Epithelial cell of proximal tubule (primary cell): ENCODE results near the gene GALNT14. TPM values are rescaled to one million over a fixed set of nuclear protein-coding genes. Genes with fewer than 3 reads are reported as not detected.

Experiments
- DNase-seq: peaks from one replicate; pipeline ENCODE4 v3.0.0-alpha.2; 2011; ENCODE audit warnings: low read depth
- H3K4me3 ChIP-seq: 2 replicates; pipeline ENCODE4 v1.5.1; 2011; ENCODE audit warnings: low read depth, mild to moderate bottlenecking, low read length
- total RNA-seq: library from RNA; depleted of rRNA; stranded (reverse); fragments of >200 nt; gene quantifications from 2 replicates; pipeline ENCODE4 v1.2.3, GENCODE V29; 2015
- TF ChIP-seq, protein P1 (sequence below): conservative IDR thresholded peaks from 2 replicates; pipeline ENCODE4 v1.5.1; 2012; ENCODE audit warnings: low read depth, mild to moderate bottlenecking, low read length

The GALNT14 gene
- total RNA-seq, 1 donor from 2014 or later, result 80.7 TPM

DNA sequence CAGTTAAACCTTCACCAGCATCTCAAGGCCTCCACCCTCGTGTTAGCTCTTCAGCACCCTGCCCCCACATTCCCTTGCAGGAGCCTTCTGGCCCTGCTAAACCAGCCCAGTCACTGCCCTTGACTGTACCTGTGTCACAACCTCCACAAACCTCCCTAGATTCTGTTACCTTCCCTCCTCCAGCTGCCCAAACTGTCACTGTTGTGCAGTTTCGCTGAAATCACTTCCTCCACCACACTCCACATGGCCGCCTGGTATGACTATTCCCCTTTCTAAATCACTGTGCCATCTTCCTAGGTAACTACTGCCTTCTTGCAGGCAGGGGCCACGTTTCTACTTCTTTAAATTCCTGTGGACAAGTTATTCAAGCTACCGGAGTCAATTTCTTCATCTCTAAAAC, 160.2 kb downstream of the GALNT14 start:
- DNase-seq, result no peak
- no peak overlapping the region for H3K4me3 ChIP-seq
- TF ChIP-seq, protein P1, sequence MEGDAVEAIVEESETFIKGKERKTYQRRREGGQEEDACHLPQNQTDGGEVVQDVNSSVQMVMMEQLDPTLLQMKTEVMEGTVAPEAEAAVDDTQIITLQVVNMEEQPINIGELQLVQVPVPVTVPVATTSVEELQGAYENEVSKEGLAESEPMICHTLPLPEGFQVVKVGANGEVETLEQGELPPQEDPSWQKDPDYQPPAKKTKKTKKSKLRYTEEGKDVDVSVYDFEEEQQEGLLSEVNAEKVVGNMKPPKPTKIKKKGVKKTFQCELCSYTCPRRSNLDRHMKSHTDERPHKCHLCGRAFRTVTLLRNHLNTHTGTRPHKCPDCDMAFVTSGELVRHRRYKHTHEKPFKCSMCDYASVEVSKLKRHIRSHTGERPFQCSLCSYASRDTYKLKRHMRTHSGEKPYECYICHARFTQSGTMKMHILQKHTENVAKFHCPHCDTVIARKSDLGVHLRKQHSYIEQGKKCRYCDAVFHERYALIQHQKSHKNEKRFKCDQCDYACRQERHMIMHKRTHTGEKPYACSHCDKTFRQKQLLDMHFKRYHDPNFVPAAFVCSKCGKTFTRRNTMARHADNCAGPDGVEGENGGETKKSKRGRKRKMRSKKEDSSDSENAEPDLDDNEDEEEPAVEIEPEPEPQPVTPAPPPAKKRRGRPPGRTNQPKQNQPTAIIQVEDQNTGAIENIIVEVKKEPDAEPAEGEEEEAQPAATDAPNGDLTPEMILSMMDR, result no peak

DNA sequence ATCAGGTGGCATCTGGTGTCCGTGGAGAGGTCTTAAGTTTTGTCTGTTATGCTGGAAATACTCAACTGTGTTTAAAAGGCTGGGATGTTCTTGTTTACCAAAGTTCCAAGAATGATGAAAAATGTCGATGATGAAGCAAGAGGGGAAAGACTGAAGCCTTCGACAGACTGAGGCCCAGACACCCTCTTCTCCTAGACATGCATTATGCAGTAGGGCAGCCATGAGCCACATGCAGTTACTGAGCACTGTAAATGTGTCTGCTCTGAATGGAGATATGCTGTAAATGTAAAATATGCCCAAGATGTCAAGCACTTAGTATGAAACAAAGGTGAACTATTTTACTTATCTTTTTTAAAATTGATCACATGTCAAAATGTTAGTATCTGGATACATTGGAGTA, 163.1 kb downstream of the GALNT14 start:
- DNase-seq, result no peak
- H3K4me3 ChIP-seq, result no peak overlapping the region
- TF ChIP-seq, protein P1, result no peak

DNA sequence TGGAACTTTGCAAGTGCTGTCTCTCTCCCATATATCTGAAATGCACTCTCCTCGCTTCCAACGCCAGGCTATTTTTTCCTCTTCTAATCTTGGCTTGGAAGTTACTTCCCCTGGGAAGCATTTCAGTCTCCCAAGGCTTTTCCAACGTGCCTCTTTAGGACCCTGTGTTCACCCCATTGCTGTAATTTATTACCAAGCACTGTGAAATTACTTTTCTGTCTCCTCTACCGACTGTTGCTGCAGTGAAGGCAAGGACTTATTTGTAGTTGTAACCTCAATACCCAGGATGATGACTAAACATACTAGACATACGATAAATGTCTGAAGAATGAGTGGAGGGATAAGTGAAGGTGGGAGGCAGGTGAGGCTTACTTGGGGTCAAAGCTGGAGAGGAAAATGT, 163.7 kb downstream of the GALNT14 start:
- TF ChIP-seq, protein P1, result no peak
- DNase-seq, result no peak
- no peak overlapping the region for H3K4me3 ChIP-seq

DNA sequence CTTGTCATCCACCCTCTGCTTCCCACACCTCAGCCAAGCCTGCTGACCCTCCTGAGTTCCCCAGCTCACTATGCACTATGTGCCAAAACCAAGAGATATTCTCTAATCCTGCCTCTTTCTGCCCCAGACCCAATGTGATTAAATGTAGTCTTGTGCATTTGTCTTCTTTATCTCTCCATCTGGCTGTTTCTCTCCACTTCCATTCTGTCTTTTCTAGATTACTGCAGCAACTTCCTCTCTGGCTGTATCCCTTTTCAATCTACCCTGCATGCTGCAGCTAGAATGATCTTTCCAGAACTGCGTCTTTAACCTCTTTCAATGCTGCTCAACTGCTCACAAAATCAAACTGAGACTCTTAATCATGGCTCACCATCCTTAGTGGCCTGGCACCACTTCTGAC, 164.1 kb downstream of the GALNT14 start:
- TF ChIP-seq, protein P1, result no peak

DNA sequence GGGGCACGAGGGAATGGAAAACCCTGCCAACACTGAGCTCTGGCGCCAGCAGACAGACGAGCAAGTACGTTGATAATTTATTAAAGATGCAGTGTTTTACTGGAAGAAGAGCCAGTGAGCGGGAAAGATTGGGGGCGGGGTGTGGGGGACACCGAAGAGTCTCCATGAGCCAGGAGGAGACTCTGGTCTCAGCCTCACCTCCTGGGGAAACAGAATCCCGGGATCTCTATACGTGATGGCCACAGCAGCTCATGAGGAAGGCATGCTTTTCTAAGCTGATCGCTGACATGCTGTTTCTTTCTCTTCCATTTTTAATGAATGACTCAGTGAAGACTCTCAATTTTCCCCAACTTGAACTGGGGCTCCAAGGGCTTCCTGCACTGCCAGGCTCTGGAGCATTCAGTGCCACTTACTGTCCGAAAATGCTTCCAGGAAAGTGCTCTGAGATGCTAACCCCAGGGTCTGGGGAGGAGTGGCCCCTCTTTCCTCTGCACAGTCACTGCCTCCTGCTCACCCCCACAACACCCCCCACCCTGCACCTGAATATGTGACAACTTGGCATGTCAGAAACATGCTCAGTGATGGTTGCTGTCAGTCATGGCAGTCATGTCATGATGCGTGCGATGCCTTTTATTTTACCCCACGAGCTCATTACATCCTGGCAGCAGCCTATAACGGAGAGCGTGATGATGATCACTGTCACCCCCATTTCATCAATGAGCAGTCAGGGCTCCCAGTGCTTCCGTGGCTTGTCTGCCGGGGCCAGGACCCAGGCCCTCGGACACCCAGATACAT, 166.8 kb downstream of the GALNT14 start:
- TF ChIP-seq, protein P1, result no peak
- no peak overlapping the region for H3K4me3 ChIP-seq
- no peak for DNase-seq

More for the DNA sequence above, 164.1 kb downstream of the GALNT14 start:
- no peak overlapping the region for H3K4me3 ChIP-seq
- no peak for DNase-seq

DNA sequence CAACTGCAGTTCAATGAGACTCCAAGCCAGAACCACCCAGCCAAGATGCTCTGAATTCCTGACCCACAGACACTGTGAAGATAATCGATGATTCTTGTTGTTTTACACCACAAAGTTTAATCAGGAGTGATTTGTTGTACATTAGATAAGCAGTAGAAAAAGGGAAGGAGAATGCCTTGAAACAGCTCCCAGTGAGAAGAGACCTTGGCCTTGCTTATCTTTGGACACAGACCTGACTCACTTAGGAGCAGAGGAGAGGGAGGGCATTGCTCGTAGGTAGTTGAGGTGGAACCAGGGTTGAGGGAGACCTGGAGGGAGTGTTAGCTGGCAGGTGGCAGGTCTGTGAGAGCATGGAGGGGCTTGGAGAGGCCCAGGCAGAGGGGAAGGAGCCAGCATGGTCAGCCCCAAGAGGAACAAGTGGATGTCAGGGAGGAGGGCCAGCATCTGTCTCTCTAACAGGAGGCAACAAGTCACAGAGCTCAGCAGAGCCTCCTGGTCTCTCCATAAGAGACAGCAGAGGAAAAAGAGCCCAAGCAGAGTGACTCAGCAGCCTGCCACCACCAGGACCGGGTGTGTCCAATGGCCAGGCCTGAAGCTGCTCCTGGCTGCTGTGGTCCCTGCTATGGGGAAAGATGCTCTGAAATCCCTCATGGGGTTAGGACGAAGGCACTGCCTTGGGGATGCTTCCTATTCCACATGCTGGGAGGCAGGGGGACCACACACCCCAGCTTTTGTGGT, 169.4 kb downstream of the GALNT14 start:
- no peak for DNase-seq
- H3K4me3 ChIP-seq, result no peak overlapping the region
- TF ChIP-seq, protein P1, result no peak
